ENCODE measurements around the gene CAMTA1. TPM values are rescaled to one million over a fixed set of nuclear protein-coding genes. Genes with fewer than 3 reads are reported as not detected.

Gene CAMTA1
- total RNA-seq, 1 experiment from 2014 or later = 50.3 TPM

GRCh38 chr1:7679873-7680206, 894.6 kb downstream of the CAMTA1 start:
- no peak overlapping the region for H3K27ac Mint-ChIP-seq (ENCODE audit: unreplicated experiment)

GRCh38 chr1:7680207-7680954, 895.1 kb downstream of the CAMTA1 start:
- Mint-ChIP-seq H3K27ac (ENCODE audit: unreplicated experiment) (no peak overlapping the region), H3K36me3 (ENCODE audit: insufficient read depth, unreplicated experiment) (peaks cover 8% of the 10 kb centered on the region), H3K4me3 (ENCODE audit: low read depth, unreplicated experiment) (peak overlapping the region; percentile 66), H3K27me3 (ENCODE audit: unreplicated experiment) (peaks cover 54% of the 10 kb centered on the region), H3K9me3 (ENCODE audit: low read depth, unreplicated experiment) (no peaks in the 10 kb centered on the region), H3K4me1 (ENCODE audit: low read depth, unreplicated experiment) (no peaks in the 10 kb centered on the region)
- intact Hi-C loops (cut with micrococcal nuclease; ENCODE audit: unreplicated experiment) = no loop called here
- no peak for TF ChIP-seq CTCF (IDR thresholded peaks at IDR 0.05; ENCODE audit: unreplicated experiment)
- peak; percentile 10 for DNase-seq
- CTCF ChIA-PET = no interaction called here
- BruUV-seq (replicated peaks) = no TSS peak

More at GRCh38 chr1:7679873-7680206, 894.6 kb downstream of the CAMTA1 start:
- Mint-ChIP-seq H3K27me3 (ENCODE audit: unreplicated experiment) (peaks cover 54% of the 10 kb centered on the region), H3K4me1 (ENCODE audit: low read depth, unreplicated experiment) (no peaks in the 10 kb centered on the region), H3K4me3 (ENCODE audit: low read depth, unreplicated experiment) (peak overlapping the region; percentile 66), H3K36me3 (ENCODE audit: insufficient read depth, unreplicated experiment) (peaks cover 8% of the 10 kb centered on the region), H3K9me3 (ENCODE audit: low read depth, unreplicated experiment) (no peaks in the 10 kb centered on the region)
- TF ChIP-seq CTCF (IDR thresholded peaks at IDR 0.05; ENCODE audit: unreplicated experiment) = no peak
- CTCF ChIA-PET = no interaction called here
- intact Hi-C loops (cut with micrococcal nuclease; ENCODE audit: unreplicated experiment) = no loop called here
- BruUV-seq (replicated peaks) = no TSS peak
- DNase-seq = no peak

DNA sequence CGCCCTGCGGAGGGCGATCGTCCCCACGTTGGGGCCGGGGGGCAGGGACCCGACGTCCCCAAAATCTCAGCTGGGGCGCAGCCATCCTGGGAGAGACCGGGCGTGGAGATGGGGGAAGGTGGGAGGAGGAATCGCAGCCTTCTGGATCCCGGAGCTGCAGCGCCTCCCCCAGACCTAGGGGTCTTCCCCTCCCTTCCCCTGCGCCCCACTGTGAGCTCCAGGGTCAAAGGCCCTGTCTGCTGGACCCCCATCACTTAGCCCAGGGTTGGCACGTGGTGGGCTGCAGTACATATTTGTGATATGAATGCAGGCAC, 895.7 kb downstream of the CAMTA1 start:
- no peak for DNase-seq
- TF ChIP-seq CTCF (IDR thresholded peaks at IDR 0.05; ENCODE audit: unreplicated experiment) = no peak
- no peak overlapping the region for H3K27ac Mint-ChIP-seq (ENCODE audit: unreplicated experiment)
- peak overlapping the region; percentile 66 for H3K4me3 Mint-ChIP-seq (ENCODE audit: low read depth, unreplicated experiment)
- no TSS peak for BruUV-seq (replicated peaks)
- intact Hi-C loops (cut with micrococcal nuclease; ENCODE audit: unreplicated experiment) = no loop called here
- no peaks in the 10 kb centered on the region for H3K9me3 Mint-ChIP-seq (ENCODE audit: low read depth, unreplicated experiment)
- no peaks in the 10 kb centered on the region for H3K4me1 Mint-ChIP-seq (ENCODE audit: low read depth, unreplicated experiment)
- H3K36me3 Mint-ChIP-seq (ENCODE audit: insufficient read depth, unreplicated experiment) = peaks cover 8% of the 10 kb centered on the region
- CTCF ChIA-PET = no interaction called here
- H3K27me3 Mint-ChIP-seq (ENCODE audit: unreplicated experiment) = peaks cover 54% of the 10 kb centered on the region

- Mint-ChIP-seq H3K27ac (ENCODE audit: unreplicated experiment) (no peak overlapping the region), H3K4me3 (ENCODE audit: low read depth, unreplicated experiment) (no peak overlapping the region), H3K36me3 (ENCODE audit: insufficient read depth, unreplicated experiment) (peaks cover 8% of the 10 kb centered on the region), H3K27me3 (ENCODE audit: unreplicated experiment) (peaks cover 56% of the 10 kb centered on the region), H3K4me1 (ENCODE audit: low read depth, unreplicated experiment) (no peaks in the 10 kb centered on the region), H3K9me3 (ENCODE audit: low read depth, unreplicated experiment) (no peaks in the 10 kb centered on the region)
- BruUV-seq (replicated peaks) = no TSS peak
- TF ChIP-seq CTCF (IDR thresholded peaks at IDR 0.05; ENCODE audit: unreplicated experiment) = no peak
- DNase-seq = no peak
- intact Hi-C loops (cut with micrococcal nuclease; ENCODE audit: unreplicated experiment) = no loop called here
- CTCF ChIA-PET = interaction anchor here (0.6 kb wide), 1 partner anchor 29 kb away, joined by 4 read pairs; no protein-coding TSS in a partner anchor
Observed at GRCh38 chr1:7681401-7681800, 896.1 kb downstream of the CAMTA1 start.
